NB4 (cell line): ENCODE results near the gene ARSB.

Experiments used
- DNase-seq: peaks from one replicate; pipeline ENCODE4 v3.0.0; 2010; ENCODE audit warnings: low read depth
- H3K4me3 ChIP-seq: one replicate; pipeline ENCODE4 v1.5.1; 2011; ENCODE audit warnings: mild to moderate bottlenecking, low read depth, low read length, moderate library complexity
- CTCF ChIP-seq: IDR thresholded peaks from one replicate; pipeline ENCODE4 v1.5.1; 2012; ENCODE audit warnings: low read depth, low read length
- MAX ChIP-seq: IDR thresholded peaks from 2 replicates; pipeline ENCODE4 v1.6.1; 2011; ENCODE audit warnings: low read depth, low read length
- MYC ChIP-seq: IDR thresholded peaks from 2 replicates; pipeline ENCODE4 v1.6.1; 2011; ENCODE audit warnings: low read depth, low read length
- POLR2A ChIP-seq: IDR thresholded peaks from 2 replicates; pipeline ENCODE4 v1.6.1; 2011; ENCODE audit warnings: mild to moderate bottlenecking; ENCODE audit not compliant: insufficient read length; ENCODE audit errors: extremely low read depth

ARSB gene

GRCh38 chr5:78915170-78915569, 69.9 kb downstream of the ARSB start:
- H3K4me3 ChIP-seq: no peak overlapping the region
- DNase-seq: no peak
- TF ChIP-seq MAX (no peak), POLR2A (no peak), CTCF (no peak), MYC (no peak)

GRCh38 chr5:78912811-78913210, 72.3 kb downstream of the ARSB start:
- DNase-seq: no peak
- TF ChIP-seq CTCF (no peak), MAX (no peak), POLR2A (no peak), MYC (no peak)
- H3K4me3 ChIP-seq: no peak overlapping the region

- TF ChIP-seq MAX (peak; percentile 61), POLR2A (no peak)
- DNase-seq: no peak
These were observed 72.9 kb downstream of the ARSB start for GRCh38 chr5:78912085-78912771.

GRCh38 chr5:78909224-78909983, 75.7 kb downstream of the ARSB start:
- H3K4me3 ChIP-seq: peak overlapping the region; percentile 64
- DNase-seq: peak; percentile 68

More at GRCh38 chr5:78912085-78912771, 72.9 kb downstream of the ARSB start:
- no peak overlapping the region for H3K4me3 ChIP-seq

GRCh38 chr5:78908173-78909061, 76.7 kb downstream of the ARSB start:
- TF ChIP-seq MYC (0 out of 2 replicates have a peak, but pooled peaks have one; percentile 23), POLR2A (peak; percentile 52), CTCF (no peak), MAX (peak; percentile 59; the same call in 1 of the 2 replicates)
- H3K4me3 ChIP-seq: peak overlapping the region; percentile 64
- peak; percentile 88 for DNase-seq

- TF ChIP-seq POLR2A (peak; percentile 17), MAX (peak; percentile 52), MYC (peak; percentile 55), CTCF (no peak)
- peak overlapping the region; percentile 64 for H3K4me3 ChIP-seq
These were observed 77.7 kb downstream of the ARSB start for GRCh38 chr5:78907255-78907891.

More at GRCh38 chr5:78907255-78907891, 77.7 kb downstream of the ARSB start:
- peak; percentile 95 for DNase-seq
